GM19395 (cell line): ENCODE data around the gene MAPK7.

Experiments used
- ATAC-seq: cut with Tn5 transposase; IDR thresholded peaks from one replicate; pipeline ENCODE4 v1.9.1; 2021; ENCODE audit warnings: mild to moderate bottlenecking, moderate library complexity; ENCODE audit not compliant: unreplicated experiment

The MAPK7 gene

GRCh38 chr17:19377602-19378415, 489 bp upstream of the MAPK7 start:
- ATAC-seq = peak; percentile 90

DNA sequence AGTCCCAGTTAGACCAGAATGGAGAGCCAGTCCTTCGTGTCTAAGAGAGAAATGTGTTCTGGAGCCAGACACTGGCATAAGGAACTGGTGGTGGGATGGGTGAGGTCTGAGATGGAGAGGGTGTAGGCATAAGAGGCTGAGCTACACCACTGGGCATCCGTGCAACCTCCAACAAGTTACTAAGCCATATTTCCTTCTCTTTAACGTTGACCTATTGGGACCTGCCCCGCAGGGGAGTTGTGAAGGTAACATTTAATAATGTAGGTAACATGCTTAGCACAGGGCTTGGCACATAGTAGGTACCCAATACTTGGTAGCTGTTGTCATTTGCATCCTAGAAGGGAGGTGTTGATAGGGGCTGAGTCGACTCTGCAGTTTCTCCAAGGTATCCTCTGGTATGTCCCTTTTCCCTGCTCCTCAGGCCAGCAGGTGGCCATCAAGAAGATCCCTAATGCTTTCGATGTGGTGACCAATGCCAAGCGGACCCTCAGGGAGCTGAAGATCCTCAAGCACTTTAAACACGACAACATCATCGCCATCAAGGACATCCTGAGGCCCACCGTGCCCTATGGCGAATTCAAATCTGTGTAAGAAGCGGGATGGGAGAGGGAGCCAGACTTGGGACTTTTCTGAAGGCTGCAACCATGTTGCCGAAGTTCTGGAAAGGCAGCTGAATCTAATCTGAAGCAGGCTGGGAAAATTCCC, 1.2 kb downstream of the MAPK7 start:
- ATAC-seq = no peak

DNA sequence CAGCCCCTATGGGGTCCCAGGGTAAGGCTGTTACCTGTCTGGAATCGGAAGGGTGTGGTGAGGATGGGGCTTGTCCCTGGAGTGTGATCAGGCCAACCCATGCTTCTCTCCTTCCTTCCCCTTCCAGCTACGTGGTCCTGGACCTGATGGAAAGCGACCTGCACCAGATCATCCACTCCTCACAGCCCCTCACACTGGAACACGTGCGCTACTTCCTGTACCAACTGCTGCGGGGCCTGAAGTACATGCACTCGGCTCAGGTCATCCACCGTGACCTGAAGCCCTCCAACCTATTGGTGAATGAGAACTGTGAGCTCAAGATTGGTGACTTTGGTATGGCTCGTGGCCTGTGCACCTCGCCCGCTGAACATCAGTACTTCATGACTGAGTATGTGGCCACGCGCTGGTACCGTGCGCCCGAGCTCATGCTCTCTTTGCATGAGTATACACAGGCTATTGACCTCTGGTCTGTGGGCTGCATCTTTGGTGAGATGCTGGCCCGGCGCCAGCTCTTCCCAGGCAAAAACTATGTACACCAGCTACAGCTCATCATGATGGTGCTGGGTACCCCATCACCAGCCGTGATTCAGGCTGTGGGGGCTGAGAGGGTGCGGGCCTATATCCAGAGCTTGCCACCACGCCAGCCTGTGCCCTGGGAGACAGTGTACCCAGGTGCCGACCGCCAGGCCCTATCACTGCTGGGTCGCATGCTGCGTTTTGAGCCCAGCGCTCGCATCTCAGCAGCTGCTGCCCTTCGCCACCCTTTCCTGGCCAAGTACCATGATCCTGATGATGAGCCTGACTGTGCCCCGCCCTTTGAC, 2.4 kb downstream of the MAPK7 start:
- ATAC-seq = no peak

GRCh38 chr17:19381361-19381740, 3.1 kb downstream of the MAPK7 start:
- ATAC-seq = no peak

DNA sequence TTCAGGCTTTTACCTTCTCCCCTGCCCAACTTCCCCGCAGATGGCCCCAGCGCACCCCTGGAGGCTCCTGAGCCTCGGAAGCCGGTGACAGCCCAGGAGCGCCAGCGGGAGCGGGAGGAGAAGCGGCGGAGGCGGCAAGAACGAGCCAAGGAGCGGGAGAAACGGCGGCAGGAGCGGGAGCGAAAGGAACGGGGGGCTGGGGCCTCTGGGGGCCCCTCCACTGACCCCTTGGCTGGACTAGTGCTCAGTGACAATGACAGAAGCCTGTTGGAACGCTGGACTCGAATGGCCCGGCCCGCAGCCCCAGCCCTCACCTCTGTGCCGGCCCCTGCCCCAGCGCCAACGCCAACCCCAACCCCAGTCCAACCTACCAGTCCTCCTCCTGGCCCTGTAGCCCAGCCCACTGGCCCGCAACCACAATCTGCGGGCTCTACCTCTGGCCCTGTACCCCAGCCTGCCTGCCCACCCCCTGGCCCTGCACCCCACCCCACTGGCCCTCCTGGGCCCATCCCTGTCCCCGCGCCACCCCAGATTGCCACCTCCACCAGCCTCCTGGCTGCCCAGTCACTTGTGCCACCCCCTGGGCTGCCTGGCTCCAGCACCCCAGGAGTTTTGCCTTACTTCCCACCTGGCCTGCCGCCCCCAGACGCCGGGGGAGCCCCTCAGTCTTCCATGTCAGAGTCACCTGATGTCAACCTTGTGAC, 3.6 kb downstream of the MAPK7 start:
- ATAC-seq = no peak

GRCh38 chr17:19382531-19383444, 4.5 kb downstream of the MAPK7 start:
- ATAC-seq = no peak

DNA sequence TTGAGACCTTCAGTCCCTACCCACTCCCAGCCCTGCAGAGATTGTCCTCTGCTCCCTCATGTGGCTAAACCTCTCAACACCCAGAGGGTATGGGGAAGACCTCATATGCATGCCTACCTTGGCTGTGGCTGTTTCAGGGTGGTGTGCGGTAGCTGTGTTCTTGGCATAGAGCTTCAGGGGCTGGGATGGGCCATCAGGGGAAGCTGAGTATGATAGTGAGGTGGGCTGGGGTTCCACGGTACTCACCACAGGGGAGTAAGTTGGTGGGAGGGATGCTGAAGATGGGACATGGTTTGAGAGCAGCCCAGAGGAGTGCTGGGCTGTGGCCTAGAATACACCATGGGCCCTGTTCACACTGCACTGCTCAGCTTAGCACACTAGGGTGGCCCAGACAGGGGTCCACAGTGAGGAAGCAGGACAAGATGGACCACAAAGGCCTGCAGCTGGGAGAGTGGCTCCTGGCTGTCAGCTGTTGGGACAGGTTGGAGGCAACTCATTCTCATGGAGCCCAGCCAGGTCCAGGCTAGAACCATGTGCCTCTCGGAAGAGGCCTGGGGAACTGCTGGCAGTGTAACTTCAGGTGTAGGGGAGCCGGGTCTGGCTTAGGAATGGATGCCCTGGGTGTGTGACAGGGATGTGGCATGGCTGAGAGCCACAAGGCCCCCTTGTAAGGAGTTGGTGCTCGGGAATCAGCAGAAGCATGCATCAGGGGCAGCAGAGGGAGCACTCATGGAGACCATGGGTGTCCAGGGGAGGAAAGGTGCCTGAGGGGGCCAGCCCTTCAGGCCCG, 5.6 kb downstream of the MAPK7 start:
- no peak for ATAC-seq

GRCh38 chr17:19384723-19385391, 6.6 kb downstream of the MAPK7 start:
- ATAC-seq = no peak

- ATAC-seq = no peak
These were observed 7.3 kb downstream of the MAPK7 start for GRCh38 chr17:19385521-19385983.

DNA sequence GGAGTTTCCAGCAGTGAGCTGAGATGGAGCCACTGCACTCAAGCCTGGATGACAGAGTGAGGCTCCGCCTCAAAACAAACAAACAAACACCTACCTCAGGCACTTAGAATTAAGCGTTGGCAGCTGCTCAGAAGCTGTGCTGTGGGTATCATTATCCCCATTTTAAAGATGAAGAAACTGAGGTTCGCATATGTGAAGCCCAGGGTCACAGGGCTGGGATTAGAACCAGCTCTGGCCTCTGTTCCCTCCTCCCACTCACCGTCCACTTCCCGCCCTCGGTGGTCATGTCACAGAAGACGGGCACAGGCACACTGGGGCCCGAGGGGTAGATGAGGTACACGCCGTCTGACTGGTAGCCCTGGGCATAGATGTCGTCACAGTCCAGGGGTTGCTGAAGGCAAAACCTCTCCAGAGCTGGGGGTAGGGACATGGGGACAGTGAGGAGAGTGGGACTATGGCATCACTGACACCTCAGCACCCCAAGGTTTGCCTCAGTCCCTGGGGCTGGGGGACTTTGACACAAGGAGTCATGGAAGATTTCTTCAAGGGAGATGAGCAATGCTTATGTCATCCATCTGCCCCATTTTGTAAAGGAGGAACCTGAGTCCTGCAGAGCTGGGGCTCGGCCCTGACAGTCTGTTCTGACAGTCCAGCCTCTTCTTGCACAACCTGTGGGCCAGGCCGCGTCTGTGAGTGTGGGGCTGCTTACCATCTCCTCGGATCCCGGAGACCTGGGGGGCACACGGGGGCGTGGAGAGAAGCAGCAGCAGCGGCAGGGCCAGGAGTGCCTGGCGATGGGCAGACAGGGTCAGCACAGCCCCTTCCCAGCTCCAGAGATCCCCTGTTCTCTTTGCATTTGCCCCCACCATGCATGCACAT, 8.0 kb downstream of the MAPK7 start:
- ATAC-seq = no peak

DNA sequence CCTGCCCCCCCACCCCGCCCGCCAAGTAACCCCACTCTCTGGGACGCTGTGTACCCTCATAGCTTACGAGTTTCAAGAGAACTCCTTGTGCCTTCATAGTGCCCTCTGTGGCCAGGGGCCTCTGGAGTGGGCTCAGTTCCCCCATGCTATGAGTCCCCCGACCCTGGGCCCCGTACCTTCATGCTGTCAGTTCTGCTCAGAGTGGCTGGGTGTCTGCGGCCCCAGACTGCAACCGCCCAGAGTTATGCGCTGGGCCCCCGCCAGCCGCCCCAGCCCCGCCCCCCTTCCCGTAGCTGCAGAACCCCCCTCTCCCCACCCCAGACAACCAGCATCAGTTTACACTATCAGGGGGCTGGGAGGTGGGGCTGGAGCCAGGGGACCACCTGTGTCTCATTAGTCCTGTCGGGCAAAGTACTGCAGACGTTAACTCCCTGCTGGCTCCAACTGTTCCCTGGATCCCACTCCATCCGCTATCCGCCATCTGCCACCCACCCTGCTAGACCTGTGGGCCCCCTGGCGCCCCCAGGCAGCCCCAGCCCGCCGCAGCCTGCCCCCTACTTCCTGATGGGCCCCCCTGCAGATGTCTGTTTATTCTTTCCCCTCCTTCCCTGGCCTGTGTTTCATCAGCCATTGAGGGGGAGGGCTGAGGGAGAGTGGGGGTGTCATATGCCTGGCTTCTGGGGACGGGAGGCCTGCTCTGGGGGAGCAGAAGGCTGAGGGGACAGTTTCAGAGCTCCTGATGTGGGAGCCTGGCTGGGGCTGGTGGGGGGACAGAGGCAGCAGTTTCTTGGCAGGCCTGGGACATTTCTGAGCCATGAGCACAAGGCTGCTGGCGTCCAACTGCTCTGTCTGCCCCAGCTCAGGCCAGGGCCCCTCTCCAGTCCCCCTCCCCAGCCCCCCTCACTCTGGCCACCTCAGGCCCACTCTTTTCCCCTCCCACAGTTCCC, 8.9 kb downstream of the MAPK7 start, which contains the start of gene MFAP4:
MFAP4 (minus strand) TSS at position 217 of the 947 bp plus-strand sequence; CDS start at position 182, 35 bp downstream.
- no peak for ATAC-seq

DNA sequence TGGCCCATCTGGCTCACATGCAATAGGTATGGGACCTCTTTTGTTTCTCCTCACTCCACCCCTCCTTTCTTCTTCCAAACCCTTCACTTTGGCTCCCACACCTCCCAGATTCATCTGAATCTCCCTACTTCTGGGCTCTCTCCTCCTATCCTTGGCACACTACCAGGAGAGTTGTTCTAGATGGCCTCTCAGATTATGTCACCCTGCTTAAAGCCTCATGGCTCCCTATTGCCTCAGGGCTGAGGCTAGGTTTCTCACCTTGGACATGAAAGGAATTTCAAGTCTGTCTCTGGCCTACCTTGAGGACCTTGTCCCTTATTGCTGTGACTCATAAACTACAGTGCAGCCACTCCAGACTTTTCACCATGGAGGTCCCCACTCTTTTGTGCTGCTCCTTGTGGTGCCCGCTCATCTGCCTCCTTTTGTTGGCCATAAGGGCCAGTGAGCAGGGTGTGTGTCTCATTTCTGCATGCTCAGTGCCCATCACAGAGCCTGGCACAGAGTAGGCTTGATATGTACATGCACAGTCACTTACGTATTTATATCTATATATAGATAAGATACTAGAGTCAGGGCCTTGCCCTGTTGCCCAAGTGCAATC, 9.7 kb downstream of the MAPK7 start:
- ATAC-seq = no peak

DNA sequence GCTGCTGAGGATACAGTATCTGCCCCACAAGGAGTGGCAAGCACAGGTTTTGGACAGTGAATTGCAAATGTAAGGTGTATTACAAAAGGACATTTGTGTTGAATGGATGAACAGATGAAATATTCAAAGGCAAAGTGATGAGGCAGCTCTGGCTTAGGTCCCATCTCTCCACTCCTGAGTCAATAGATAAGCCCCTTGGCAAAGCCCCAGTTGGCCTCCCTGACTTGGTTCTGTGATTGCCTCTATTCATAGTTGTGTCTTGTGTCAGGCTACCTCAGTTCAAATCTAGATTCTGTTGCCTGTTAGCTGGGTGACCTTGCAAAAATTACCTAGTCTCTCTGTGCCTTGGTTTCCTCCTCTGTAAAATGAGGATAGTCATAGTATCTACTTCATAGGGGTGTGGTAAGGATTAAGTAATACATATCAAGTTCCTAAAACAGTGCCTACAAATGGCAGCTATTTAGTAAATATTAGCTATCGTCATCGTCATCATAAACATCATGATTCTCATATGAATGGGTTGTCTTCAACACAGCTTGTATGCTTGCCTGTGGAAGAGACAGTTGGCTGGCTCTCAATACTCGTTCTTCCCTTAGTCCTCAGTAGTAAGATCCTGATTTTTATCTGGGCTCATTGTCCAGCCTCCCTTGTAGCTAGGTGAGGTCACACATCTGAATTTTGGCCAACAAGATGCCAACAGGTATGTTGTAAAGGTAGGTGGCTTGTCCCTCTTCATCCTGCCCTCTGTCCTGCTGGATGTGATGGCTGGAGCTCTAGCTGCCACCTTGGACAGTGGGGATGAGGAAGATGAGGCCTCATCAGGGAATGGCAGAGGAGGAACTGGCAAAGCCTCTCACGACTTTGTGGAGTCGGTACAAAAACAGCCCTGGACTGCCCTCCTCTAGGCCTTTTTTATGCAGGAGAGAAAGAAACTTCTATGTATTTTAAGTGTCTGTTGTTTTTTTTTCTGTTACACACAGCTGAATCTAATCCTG, 10.8 kb downstream of the MAPK7 start:
- no peak for ATAC-seq

DNA sequence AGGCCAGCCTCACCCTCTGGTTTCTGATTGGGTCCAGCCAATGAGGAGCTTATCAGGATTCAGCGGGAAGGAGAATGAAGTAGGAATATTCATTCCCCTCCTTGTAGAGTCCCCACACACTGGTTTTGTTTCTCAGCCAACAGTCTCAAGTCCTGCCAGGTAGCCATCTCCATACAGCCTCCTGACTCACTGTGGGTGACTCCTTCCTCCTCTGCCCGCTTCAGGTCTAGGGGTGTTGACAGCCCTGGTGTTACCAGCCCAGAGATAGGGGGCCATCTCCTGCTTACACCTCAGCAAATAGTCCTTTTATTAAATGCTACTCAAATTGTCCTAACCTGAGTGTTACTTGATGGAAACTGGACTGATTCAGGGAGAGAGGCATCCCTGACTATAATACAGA, 12.7 kb downstream of the MAPK7 start:
- ATAC-seq = no peak

DNA sequence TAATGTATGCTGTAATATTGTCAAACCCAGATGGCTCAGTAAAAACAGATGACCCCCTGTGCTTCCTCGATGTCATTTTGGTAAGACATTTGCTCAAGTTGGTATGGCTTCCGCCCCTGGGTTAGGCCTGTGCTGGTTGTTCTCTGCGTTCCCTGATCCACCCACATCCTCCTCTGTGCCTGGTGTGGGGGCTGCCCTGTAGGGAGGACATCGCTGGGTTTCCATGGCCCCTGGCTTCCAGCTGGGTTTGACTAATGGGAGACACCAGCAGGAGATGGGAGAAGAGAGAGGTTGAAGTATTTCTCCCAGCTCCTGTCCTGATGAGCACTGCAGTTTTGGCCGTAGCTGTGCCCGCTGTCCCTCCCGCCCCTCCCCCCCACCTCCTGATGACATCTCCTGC, 13.1 kb downstream of the MAPK7 start:
- no peak for ATAC-seq
